ENCODE results near the gene MRS2.
"Not testable (repeated sequence)": the region's sequence is repeated elsewhere in the genome, so short reads cannot be mapped to it uniquely, and the experiment has no call there.

The MRS2 gene

DNA sequence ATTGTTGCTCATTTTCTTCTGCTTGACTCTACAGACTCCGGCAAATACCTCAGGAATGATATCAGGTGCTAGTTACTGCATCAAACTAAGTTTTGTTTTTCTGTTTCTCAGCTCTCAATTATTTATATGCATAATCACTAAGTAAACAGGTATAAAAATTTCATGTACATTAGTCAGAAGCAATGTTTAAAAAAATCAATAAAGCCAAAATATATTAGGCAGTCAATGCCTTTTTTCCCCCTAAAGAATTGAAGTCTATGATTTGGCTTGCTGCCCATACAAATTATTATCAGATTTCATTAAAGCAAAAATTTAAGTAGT is 20.6 kb upstream of the MRS2 start:
- no peak overlapping the region for H3K4me3 ChIP-seq (ENCODE audit: low read length)
- no peak for DNase-seq
- no peaks in the 10 kb centered on the region for H3K9me2 ChIP-seq (replicated peaks; ENCODE audit: insufficient read depth, low read length)
- no peak overlapping the region for H3K27ac ChIP-seq (ENCODE audit: low read length)
- H3K27me3 ChIP-seq (replicated peaks; ENCODE audit: insufficient read depth, low read length), result no peaks in the 10 kb centered on the region
- TF ChIP-seq, protein P1, sequence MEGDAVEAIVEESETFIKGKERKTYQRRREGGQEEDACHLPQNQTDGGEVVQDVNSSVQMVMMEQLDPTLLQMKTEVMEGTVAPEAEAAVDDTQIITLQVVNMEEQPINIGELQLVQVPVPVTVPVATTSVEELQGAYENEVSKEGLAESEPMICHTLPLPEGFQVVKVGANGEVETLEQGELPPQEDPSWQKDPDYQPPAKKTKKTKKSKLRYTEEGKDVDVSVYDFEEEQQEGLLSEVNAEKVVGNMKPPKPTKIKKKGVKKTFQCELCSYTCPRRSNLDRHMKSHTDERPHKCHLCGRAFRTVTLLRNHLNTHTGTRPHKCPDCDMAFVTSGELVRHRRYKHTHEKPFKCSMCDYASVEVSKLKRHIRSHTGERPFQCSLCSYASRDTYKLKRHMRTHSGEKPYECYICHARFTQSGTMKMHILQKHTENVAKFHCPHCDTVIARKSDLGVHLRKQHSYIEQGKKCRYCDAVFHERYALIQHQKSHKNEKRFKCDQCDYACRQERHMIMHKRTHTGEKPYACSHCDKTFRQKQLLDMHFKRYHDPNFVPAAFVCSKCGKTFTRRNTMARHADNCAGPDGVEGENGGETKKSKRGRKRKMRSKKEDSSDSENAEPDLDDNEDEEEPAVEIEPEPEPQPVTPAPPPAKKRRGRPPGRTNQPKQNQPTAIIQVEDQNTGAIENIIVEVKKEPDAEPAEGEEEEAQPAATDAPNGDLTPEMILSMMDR (IDR thresholded peaks at IDR 0.05; ENCODE audit: low read length), result no peak
- TF ChIP-seq EZH2 (optimal IDR thresholded peaks at IDR 0.05; ENCODE audit: low read depth, low read length), result no peak
- TF ChIP-seq EZH2phosphoT487 (IDR thresholded peaks at IDR 0.05; ENCODE audit: low read length), result no peak
- H3K9ac ChIP-seq (ENCODE audit: low read length), result no peak overlapping the region
- no peaks in the 10 kb centered on the region for H3K79me2 ChIP-seq (ENCODE audit: low read length)
- no peaks in the 10 kb centered on the region for H3F3A ChIP-seq (ENCODE audit: insufficient read depth, low read length)
- no peak overlapping the region for H2AFZ ChIP-seq (ENCODE audit: low read length)
- no peaks in the 10 kb centered on the region for H3K36me3 ChIP-seq (replicated peaks; ENCODE audit: insufficient read depth, low read length)
- no peaks in the 10 kb centered on the region for H4K20me1 ChIP-seq (ENCODE audit: insufficient read depth, low read length)
- H3K4me2 ChIP-seq (ENCODE audit: low read depth, low read length), result no peak overlapping the region
- no peaks in the 10 kb centered on the region for H3K9me3 ChIP-seq (replicated peaks; ENCODE audit: insufficient read depth, low read length)
- H3K4me1 ChIP-seq (ENCODE audit: low read length), result no peaks in the 10 kb centered on the region

DNA sequence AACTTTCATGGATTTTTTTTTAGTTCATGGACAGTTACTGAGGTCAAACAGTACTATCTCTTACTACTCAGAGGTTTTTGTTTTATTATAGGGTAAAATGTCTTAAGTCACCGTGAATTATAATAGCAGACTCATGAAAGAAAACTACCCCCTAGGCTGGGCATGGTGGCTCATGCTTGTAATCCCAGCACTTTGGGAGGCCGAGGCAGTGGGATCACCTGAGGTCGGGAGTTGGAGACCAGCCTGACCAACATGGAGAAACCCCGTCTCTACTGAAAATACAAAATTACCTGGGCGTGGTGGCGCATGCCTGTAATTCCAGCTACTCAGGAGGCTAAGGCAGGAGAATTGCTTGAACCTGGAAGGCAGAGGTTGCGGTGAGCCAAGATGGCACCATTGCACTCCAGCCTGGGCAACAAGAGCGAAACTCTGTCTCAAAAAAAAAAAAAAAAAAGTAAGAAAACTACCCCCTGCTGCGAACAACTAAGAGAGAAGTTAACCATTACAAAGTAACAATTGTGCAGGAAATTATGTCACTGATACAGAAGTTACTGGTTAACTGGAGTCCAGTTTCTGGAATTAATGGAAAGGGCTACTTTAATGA is 19.7 kb upstream of the MRS2 start:
- H3K9me3 ChIP-seq (replicated peaks; ENCODE audit: insufficient read depth, low read length); H3K9me2 ChIP-seq (replicated peaks; ENCODE audit: insufficient read depth, low read length); H4K20me1 ChIP-seq (ENCODE audit: insufficient read depth, low read length); H3K36me3 ChIP-seq (replicated peaks; ENCODE audit: insufficient read depth, low read length); H3K27me3 ChIP-seq (replicated peaks; ENCODE audit: insufficient read depth, low read length); H3K79me2 ChIP-seq (ENCODE audit: low read length); H2AFZ ChIP-seq (ENCODE audit: low read length); H3F3A ChIP-seq (ENCODE audit: insufficient read depth, low read length); H3K4me3 ChIP-seq (ENCODE audit: low read length); H3K27ac ChIP-seq (ENCODE audit: low read length); DNase-seq; H3K9ac ChIP-seq (ENCODE audit: low read length); H3K4me2 ChIP-seq (ENCODE audit: low read depth, low read length); H3K4me1 ChIP-seq (ENCODE audit: low read length): not testable (repeated sequence)

DNA sequence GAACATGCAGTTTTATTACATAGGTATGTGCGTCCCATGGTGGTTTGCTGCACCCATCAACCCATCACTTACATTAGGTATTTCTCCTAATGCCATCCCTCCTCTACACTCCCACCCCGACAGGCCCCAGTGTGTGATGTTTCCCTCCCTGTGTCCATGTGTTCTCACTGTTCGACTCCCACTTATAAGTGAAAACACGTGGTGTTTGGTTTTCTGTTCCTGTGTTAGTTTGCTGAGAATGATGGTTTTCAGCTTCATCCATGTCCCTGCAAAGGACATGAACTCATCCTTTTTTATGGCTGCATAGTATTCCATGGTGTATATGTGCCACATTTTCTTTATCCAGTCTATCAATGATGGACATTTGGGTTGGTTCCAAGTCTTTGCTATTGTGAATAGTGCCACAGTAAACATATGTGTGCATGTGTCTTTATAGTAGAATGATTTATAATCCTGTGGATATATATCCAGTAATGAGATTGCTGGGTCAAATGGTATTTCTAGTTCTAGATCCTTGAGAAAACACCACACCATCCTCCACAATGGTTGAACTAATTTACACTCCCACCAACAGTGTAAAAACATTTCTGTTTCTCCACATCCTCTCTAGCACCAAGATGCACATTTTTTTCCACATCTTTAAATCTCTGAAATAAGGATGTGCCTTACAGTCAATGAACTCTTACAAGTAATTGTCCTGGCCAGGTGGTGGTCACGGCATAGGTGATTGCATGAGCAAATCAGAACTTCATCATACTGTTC is 18.2 kb upstream of the MRS2 start:
- not testable (repeated sequence) for H3K79me2 ChIP-seq (ENCODE audit: low read length); H3K4me3 ChIP-seq (ENCODE audit: low read length); H3K9me2 ChIP-seq (replicated peaks; ENCODE audit: insufficient read depth, low read length); H3K27me3 ChIP-seq (replicated peaks; ENCODE audit: insufficient read depth, low read length); H3K36me3 ChIP-seq (replicated peaks; ENCODE audit: insufficient read depth, low read length); H3K4me2 ChIP-seq (ENCODE audit: low read depth, low read length); DNase-seq; H3K9ac ChIP-seq (ENCODE audit: low read length); H3K4me1 ChIP-seq (ENCODE audit: low read length); H3K9me3 ChIP-seq (replicated peaks; ENCODE audit: insufficient read depth, low read length); H3F3A ChIP-seq (ENCODE audit: insufficient read depth, low read length); H2AFZ ChIP-seq (ENCODE audit: low read length); H3K27ac ChIP-seq (ENCODE audit: low read length); H4K20me1 ChIP-seq (ENCODE audit: insufficient read depth, low read length)

DNA sequence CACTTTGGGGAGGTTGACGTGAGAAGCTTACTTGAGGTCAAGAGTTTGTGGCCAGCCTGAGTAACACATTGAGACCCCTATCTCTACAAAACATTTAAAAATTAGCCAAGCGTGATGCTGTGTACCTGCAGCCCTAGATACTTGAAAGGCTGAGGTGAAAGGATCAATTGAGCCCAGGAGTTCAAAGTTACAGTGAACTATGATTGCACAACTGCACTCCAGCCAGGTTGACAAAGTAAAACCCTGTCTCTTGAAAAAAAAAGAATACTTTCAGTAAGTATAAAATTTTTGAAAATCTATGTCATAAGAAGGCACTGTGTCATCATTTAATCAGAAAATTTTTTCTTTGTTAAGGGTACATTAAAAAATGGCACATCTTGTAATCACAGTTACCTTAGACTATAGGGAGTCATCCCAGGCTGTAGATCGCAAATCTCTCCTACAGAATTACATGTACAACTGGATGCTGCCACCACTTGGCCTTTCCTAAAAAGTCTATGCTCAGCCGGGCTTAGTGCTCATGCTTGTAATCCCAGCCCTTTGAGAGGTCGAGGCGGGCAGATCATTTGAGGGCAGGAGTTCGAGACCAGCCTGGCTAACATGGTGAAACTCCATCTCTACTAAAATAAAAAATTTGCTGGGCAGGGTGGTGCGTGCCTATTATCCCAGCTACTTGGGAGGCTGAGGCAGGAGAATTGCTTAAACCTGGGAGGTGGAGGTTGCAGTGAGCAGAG is 17.0 kb upstream of the MRS2 start:
- H3F3A ChIP-seq (ENCODE audit: insufficient read depth, low read length), result no peaks in the 10 kb centered on the region
- no peak overlapping the region for H3K4me2 ChIP-seq (ENCODE audit: low read depth, low read length)
- H3K9ac ChIP-seq (ENCODE audit: low read length), result no peak overlapping the region
- no peaks in the 10 kb centered on the region for H3K4me1 ChIP-seq (ENCODE audit: low read length)
- TF ChIP-seq EZH2 (optimal IDR thresholded peaks at IDR 0.05; ENCODE audit: low read depth, low read length) (no peak), EZH2phosphoT487 (IDR thresholded peaks at IDR 0.05; ENCODE audit: low read length) (no peak)
- TF ChIP-seq, protein P1 (IDR thresholded peaks at IDR 0.05; ENCODE audit: low read length), result no peak
- no peaks in the 10 kb centered on the region for H4K20me1 ChIP-seq (ENCODE audit: insufficient read depth, low read length)
- no peaks in the 10 kb centered on the region for H3K36me3 ChIP-seq (replicated peaks; ENCODE audit: insufficient read depth, low read length)
- H3K4me3 ChIP-seq (ENCODE audit: low read length), result no peak overlapping the region
- H3K79me2 ChIP-seq (ENCODE audit: low read length), result no peaks in the 10 kb centered on the region
- no peaks in the 10 kb centered on the region for H3K27me3 ChIP-seq (replicated peaks; ENCODE audit: insufficient read depth, low read length)
- H3K27ac ChIP-seq (ENCODE audit: low read length), result no peak overlapping the region
- no peak overlapping the region for H2AFZ ChIP-seq (ENCODE audit: low read length)
- no peaks in the 10 kb centered on the region for H3K9me3 ChIP-seq (replicated peaks; ENCODE audit: insufficient read depth, low read length)
- no peaks in the 10 kb centered on the region for H3K9me2 ChIP-seq (replicated peaks; ENCODE audit: insufficient read depth, low read length)
- DNase-seq, result no peak
